BLaER1 treated with 17β-estradiol and CSF1 and Interleukin-3, amounts not matched to agents 10 nM and 100 nM (cell line): Measurements from ENCODE around the gene TMEM243.
"Not testable (repeated sequence)": the region's sequence is repeated elsewhere in the genome, so short reads cannot be mapped to it uniquely, and the experiment has no call there.

Experiments used
- H3K27ac ChIP-seq, 11 experiments: shearing (Covaris generic); formaldehyde crosslinking; 2 replicates each; pipeline ENCODE4 v1.8.1; 2022
- H3K27me3 ChIP-seq, 11 experiments: shearing (Covaris generic); formaldehyde crosslinking; 2 replicates each; pipeline ENCODE4 v1.8.1; 2022
- H3K36me3 ChIP-seq, 11 experiments: shearing (Covaris generic); formaldehyde crosslinking; 2 replicates each; pipeline ENCODE4 v1.8.1; 2022
- H3K4me1 ChIP-seq, 10 experiments: shearing (Covaris generic); formaldehyde crosslinking; 2 replicates each; pipeline ENCODE4 v1.8.1; 2022
- H3K4me2 ChIP-seq, 11 experiments: shearing (Covaris generic); formaldehyde crosslinking; 2 replicates each; pipeline ENCODE4 v1.8.1; 2022
- H3K4me3 ChIP-seq, 10 experiments: shearing (Covaris generic); formaldehyde crosslinking; 2 replicates each; pipeline ENCODE4 v1.8.1; 2022
- H3K9ac ChIP-seq, 11 experiments: shearing (Covaris generic); formaldehyde crosslinking; 2 replicates each; pipeline ENCODE4 v1.8.1; 2022
- H3K9me3 ChIP-seq, 11 experiments: shearing (Covaris generic); formaldehyde crosslinking; replicated peaks in 1 of 11; 2 replicates each; pipeline ENCODE4 v1.8.1; 2022
- H4K20me1 ChIP-seq, 11 experiments: shearing (Covaris generic); formaldehyde crosslinking; 2 replicates each; pipeline ENCODE4 v1.8.1; 2022
- Cebpa-rat ChIP-seq, 11 experiments: shearing (Covaris generic); IDR thresholded peaks; 2 replicates each; pipeline ENCODE4 v1.8.1; 2022

TMEM243 gene

GRCh38 chr7:87206361-87206760 is 13.2 kb downstream of the TMEM243 start:
- TF ChIP-seq Cebpa-rat (IDR thresholded peaks at IDR 0.05) = no peak
- no peaks in the 10 kb centered on the region; a peak in 1 of 22 replicates for H3K27me3 ChIP-seq
- peaks cover 0 to 9% (median 2%) of the 10 kb centered on the region in 10 experiments; a peak in 8 of 20 replicates for H3K4me1 ChIP-seq
- H3K4me3 ChIP-seq = 0 out of 20 replicates have a peak overlapping the region, but pooled peaks of 2 of the 10 experiments have one; percentile 5 to 12
- no peak overlapping the region for H3K9ac ChIP-seq
- peaks cover 54 to 97% (median 94%) of the 10 kb centered on the region in 11 experiments for H3K36me3 ChIP-seq
- no peak overlapping the region for H3K27ac ChIP-seq
- H4K20me1 ChIP-seq = peaks cover 30 to 77% (median 62%) of the 10 kb centered on the region in 11 experiments; a peak in 18 of 22 replicates
- no peak overlapping the region for H3K4me2 ChIP-seq
- peaks cover 44 to 90% (median 84%) of the 10 kb centered on the region in 11 experiments for H3K9me3 ChIP-seq

- H3K36me3 ChIP-seq = peaks cover 47 to 97% (median 94%) of the 10 kb centered on the region in 11 experiments
Observed at GRCh38 chr7:87205701-87206100, 13.8 kb downstream of the TMEM243 start.

GRCh38 chr7:87204933-87205332 is 14.6 kb downstream of the TMEM243 start:
- no peaks in the 10 kb centered on the region for H3K4me1 ChIP-seq
- no peak overlapping the region for H3K27ac ChIP-seq
- H3K27me3 ChIP-seq = no peaks in the 10 kb centered on the region; a peak in 1 of 22 replicates
- H3K4me3 ChIP-seq = peak overlapping the region in 5 of 10 experiments; percentile 14 to 35 (median 29); a peak in 6 of 20 replicates
- no peak overlapping the region for H3K9ac ChIP-seq
- no peak overlapping the region for H3K4me2 ChIP-seq
- no peak for TF ChIP-seq Cebpa-rat (IDR thresholded peaks at IDR 0.05)
- H4K20me1 ChIP-seq = peaks cover 34 to 78% (median 66%) of the 10 kb centered on the region in 11 experiments; a peak in 20 of 22 replicates
- peaks cover 44 to 77% (median 71%) of the 10 kb centered on the region in 11 experiments for H3K9me3 ChIP-seq
- H3K36me3 ChIP-seq = peaks cover 45 to 97% (median 95%) of the 10 kb centered on the region in 11 experiments

More at GRCh38 chr7:87205701-87206100, 13.8 kb downstream of the TMEM243 start:
- not testable (repeated sequence) for H3K27me3 ChIP-seq, H3K4me2 ChIP-seq, H3K27ac ChIP-seq, H3K4me1 ChIP-seq, H3K9ac ChIP-seq
- Histone ChIP-seq H3K4me3 (peak overlapping the region in 4 of 10 experiments; percentile 5 to 25 (median 12); a peak in 2 of 20 replicates), H3K9me3 (peaks cover 44 to 83% (median 77%) of the 10 kb centered on the region in 11 experiments), H4K20me1 (peaks cover 31 to 77% (median 62%) of the 10 kb centered on the region in 11 experiments; a peak in 20 of 22 replicates)

- H3K4me2 ChIP-seq = not testable (repeated sequence)
- peaks cover 44 to 89% (median 75%) of the 10 kb centered on the region in 11 experiments; a peak in 20 of 22 replicates for H4K20me1 ChIP-seq
Observed at GRCh38 chr7:87203929-87204328, 15.6 kb downstream of the TMEM243 start.

GRCh38 chr7:87202705-87203104 is 16.8 kb downstream of the TMEM243 start:
- H3K9me3 ChIP-seq = peaks cover 40 to 57% (median 51%) of the 10 kb centered on the region in 11 experiments
- H3K27me3 ChIP-seq = no peaks in the 10 kb centered on the region; a peak in 1 of 22 replicates
- H3K4me2 ChIP-seq = no peak overlapping the region
- no peak overlapping the region for H3K9ac ChIP-seq
- peaks cover 47 to 94% (median 71%) of the 10 kb centered on the region in 11 experiments; a peak in 20 of 22 replicates for H4K20me1 ChIP-seq
- no peak for TF ChIP-seq Cebpa-rat (IDR thresholded peaks at IDR 0.05)
- peaks cover 0 to 6% (median 0%) of the 10 kb centered on the region in 10 experiments; a peak in 2 of 20 replicates for H3K4me1 ChIP-seq
- peaks cover 58 to 100% (median 98%) of the 10 kb centered on the region in 11 experiments for H3K36me3 ChIP-seq
- H3K4me3 ChIP-seq = no peak overlapping the region
- H3K27ac ChIP-seq = no peak overlapping the region

More at GRCh38 chr7:87203929-87204328, 15.6 kb downstream of the TMEM243 start:
- H3K4me3 ChIP-seq, H3K4me1 ChIP-seq, H3K27me3 ChIP-seq, H3K9ac ChIP-seq, H3K27ac ChIP-seq: not testable (repeated sequence)
- H3K9me3 ChIP-seq = peaks cover 44 to 69% (median 63%) of the 10 kb centered on the region in 11 experiments
- H3K36me3 ChIP-seq = peaks cover 54 to 100% (median 98%) of the 10 kb centered on the region in 11 experiments

- H3K4me2 ChIP-seq = no peak overlapping the region
- peaks cover 35 to 52% (median 46%) of the 10 kb centered on the region in 11 experiments for H3K9me3 ChIP-seq
- no peaks in the 10 kb centered on the region; a peak in 1 of 22 replicates for H3K27me3 ChIP-seq
- H3K4me1 ChIP-seq = peaks cover 0 to 6% (median 0%) of the 10 kb centered on the region in 10 experiments; a peak in 2 of 20 replicates
- H4K20me1 ChIP-seq = peaks cover 46 to 96% (median 75%) of the 10 kb centered on the region in 11 experiments; a peak in 20 of 22 replicates
- no peak overlapping the region for H3K27ac ChIP-seq
- no peak overlapping the region for H3K4me3 ChIP-seq
- peaks cover 63 to 100% (median 99%) of the 10 kb centered on the region in 11 experiments for H3K36me3 ChIP-seq
- no peak for TF ChIP-seq Cebpa-rat (IDR thresholded peaks at IDR 0.05)
- no peak overlapping the region for H3K9ac ChIP-seq
Observed at GRCh38 chr7:87202208-87202607, 17.3 kb downstream of the TMEM243 start.

GRCh38 chr7:87199700-87200450 is 19.7 kb downstream of the TMEM243 start:
- H3K4me2 ChIP-seq = no peak overlapping the region
- no peak overlapping the region for H3K27ac ChIP-seq
- peaks cover 49 to 99% (median 78%) of the 10 kb centered on the region in 11 experiments; a peak in 21 of 22 replicates for H4K20me1 ChIP-seq
- no peak for TF ChIP-seq Cebpa-rat (IDR thresholded peaks at IDR 0.05)
- no peaks in the 10 kb centered on the region; a peak in 1 of 22 replicates for H3K27me3 ChIP-seq
- no peak overlapping the region for H3K9ac ChIP-seq
- no peak overlapping the region for H3K4me3 ChIP-seq
- peaks cover 12 to 29% (median 23%) of the 10 kb centered on the region in 11 experiments for H3K9me3 ChIP-seq
- H3K36me3 ChIP-seq = peaks cover 64 to 100% (median 99%) of the 10 kb centered on the region in 11 experiments
- peaks cover 0 to 6% (median 0%) of the 10 kb centered on the region in 10 experiments; a peak in 2 of 20 replicates for H3K4me1 ChIP-seq

- H4K20me1 ChIP-seq = peaks cover 43 to 99% (median 71%) of the 10 kb centered on the region in 11 experiments; a peak in 21 of 22 replicates
- no peak for TF ChIP-seq Cebpa-rat (IDR thresholded peaks at IDR 0.05)
- no peak overlapping the region for H3K4me3 ChIP-seq
- H3K27ac ChIP-seq = no peak overlapping the region
- peaks cover 0 to 6% (median 0%) of the 10 kb centered on the region in 10 experiments; a peak in 2 of 20 replicates for H3K4me1 ChIP-seq
- H3K36me3 ChIP-seq = peaks cover 64 to 100% (median 99%) of the 10 kb centered on the region in 11 experiments
- H3K4me2 ChIP-seq = no peak overlapping the region; a peak in 1 of 22 replicates
- no peak overlapping the region for H3K9ac ChIP-seq
- peaks cover 5 to 22% (median 16%) of the 10 kb centered on the region in 11 experiments; a peak in 21 of 22 replicates for H3K9me3 ChIP-seq
- no peaks in the 10 kb centered on the region for H3K27me3 ChIP-seq
Observed at GRCh38 chr7:87199241-87199640, 20.3 kb downstream of the TMEM243 start.

GRCh38 chr7:87193912-87194311 is 25.6 kb downstream of the TMEM243 start:
- H3K4me1 ChIP-seq = peaks cover 0 to 6% (median 0%) of the 10 kb centered on the region in 10 experiments; a peak in 2 of 20 replicates
- H3K4me3 ChIP-seq = no peak overlapping the region
- no peaks in the 10 kb centered on the region for H3K27me3 ChIP-seq
- H3K4me2 ChIP-seq = no peak overlapping the region
- H3K27ac ChIP-seq = no peak overlapping the region
- no peaks in the 10 kb centered on the region for H3K9me3 ChIP-seq
- no peak for TF ChIP-seq Cebpa-rat (IDR thresholded peaks at IDR 0.05)
- H3K9ac ChIP-seq = no peak overlapping the region
- peaks cover 98 to 100% (median 100%) of the 10 kb centered on the region in 11 experiments for H3K36me3 ChIP-seq
- H4K20me1 ChIP-seq = peaks cover 10 to 95% (median 46%) of the 10 kb centered on the region in 11 experiments; a peak in 20 of 22 replicates
